Duodenal mucosa (tissue), 2 donors: ENCODE measurements around the gene TFCP2L1.

Experiments used
- H3K27ac ChIP-seq: one replicate; pipeline ENCODE4 v1.7.0; 2013; ENCODE audit warnings: low read depth, low read length
- H3K27me3 ChIP-seq, 2 donors: one replicate each; pipeline ENCODE4 v1.7.0; 2013; ENCODE audit warnings: low read length in 2 of 2, control low read depth in 1 of 2; ENCODE audit not compliant: insufficient read depth in 2 of 2, control insufficient read depth in 1 of 2
- H3K36me3 ChIP-seq, 2 donors: one replicate each; pipeline ENCODE4 v1.7.0; 2013; ENCODE audit warnings: low read length in 2 of 2, control low read depth in 1 of 2; ENCODE audit not compliant: insufficient read depth in 2 of 2, control insufficient read depth in 1 of 2
- H3K4me1 ChIP-seq, 2 donors: one replicate each; pipeline ENCODE4 v1.7.0; 2013; ENCODE audit warnings: low read length in 2 of 2, control low read depth in 1 of 2; ENCODE audit not compliant: insufficient read depth in 2 of 2, control insufficient read depth in 1 of 2
- H3K4me3 ChIP-seq, 2 donors: one replicate each; pipeline ENCODE4 v1.7.0; 2013; ENCODE audit warnings: low read length in 2 of 2, low read depth in 1 of 2
- H3K9ac ChIP-seq, 2 donors: one replicate each; pipeline ENCODE4 v1.7.0; 2013; ENCODE audit warnings: low read length in 2 of 2, low read depth in 1 of 2
- H3K9me3 ChIP-seq, 2 donors: one replicate each; pipeline ENCODE4 v1.7.0; 2013; ENCODE audit warnings: low read length in 2 of 2, control low read depth in 1 of 2; ENCODE audit not compliant: control insufficient read depth in 1 of 2

The TFCP2L1 gene

GRCh38 chr2:121297217-121297830 is 12.3 kb upstream of the TFCP2L1 start:
- H3K4me3 ChIP-seq, result no peak overlapping the region
- H3K36me3 ChIP-seq, result no peaks in the 10 kb centered on the region
- no peak overlapping the region for H3K27ac ChIP-seq
- peaks cover 4% of the 10 kb centered on the region in 2 donors for H3K4me1 ChIP-seq
- no peaks in the 10 kb centered on the region for H3K9me3 ChIP-seq
- peaks cover 5% of the 10 kb centered on the region in 2 donors for H3K27me3 ChIP-seq
- H3K9ac ChIP-seq, result no peak overlapping the region

GRCh38 chr2:121295911-121296650 is 11.1 kb upstream of the TFCP2L1 start:
- H3K9me3 ChIP-seq, result no peaks in the 10 kb centered on the region
- H3K4me1 ChIP-seq, result peaks cover 4% of the 10 kb centered on the region in 2 donors
- no peak overlapping the region for H3K27ac ChIP-seq
- no peaks in the 10 kb centered on the region for H3K36me3 ChIP-seq
- no peak overlapping the region for H3K9ac ChIP-seq
- peaks cover 5% of the 10 kb centered on the region in 2 donors for H3K27me3 ChIP-seq
- H3K4me3 ChIP-seq, result no peak overlapping the region

GRCh38 chr2:121294881-121295840 is 10.2 kb upstream of the TFCP2L1 start:
- no peaks in the 10 kb centered on the region for H3K9me3 ChIP-seq
- peaks cover 5% of the 10 kb centered on the region in 2 donors for H3K27me3 ChIP-seq
- H3K36me3 ChIP-seq, result no peaks in the 10 kb centered on the region
- peaks cover 4% of the 10 kb centered on the region in 2 donors for H3K4me1 ChIP-seq
- H3K4me3 ChIP-seq, result no peak overlapping the region
- H3K9ac ChIP-seq, result no peak overlapping the region
- no peak overlapping the region for H3K27ac ChIP-seq

- peaks cover 4% of the 10 kb centered on the region in 2 donors for H3K4me1 ChIP-seq
- H3K9me3 ChIP-seq, result no peaks in the 10 kb centered on the region
- H3K9ac ChIP-seq, result no peak overlapping the region
- no peak overlapping the region for H3K4me3 ChIP-seq
- H3K36me3 ChIP-seq, result no peaks in the 10 kb centered on the region
- H3K27me3 ChIP-seq, result peaks cover 5% of the 10 kb centered on the region in 2 donors
- no peak overlapping the region for H3K27ac ChIP-seq
These were observed 8.7 kb upstream of the TFCP2L1 start for GRCh38 chr2:121293450-121294325.

- Histone ChIP-seq H3K9ac (no peak overlapping the region), H3K27ac (no peak overlapping the region), H3K9me3 (no peaks in the 10 kb centered on the region), H3K36me3 (no peaks in the 10 kb centered on the region), H3K27me3 (peaks cover 0 to 11% of the 10 kb centered on the region in 2 donors), H3K4me3 (no peak overlapping the region), H3K4me1 (peaks cover 4% of the 10 kb centered on the region in 2 donors)
These were observed 6.2 kb upstream of the TFCP2L1 start for GRCh38 chr2:121291251-121291580.

- H3K36me3 ChIP-seq, result no peaks in the 10 kb centered on the region
- peaks cover 4% of the 10 kb centered on the region in 2 donors for H3K4me1 ChIP-seq
- H3K4me3 ChIP-seq, result no peak overlapping the region
- H3K9me3 ChIP-seq, result no peaks in the 10 kb centered on the region
- H3K27me3 ChIP-seq, result peaks cover under 1 to 12% of the 10 kb centered on the region in 2 donors
- H3K9ac ChIP-seq, result no peak overlapping the region
- no peak overlapping the region for H3K27ac ChIP-seq
These were observed 4.3 kb upstream of the TFCP2L1 start for GRCh38 chr2:121289271-121289670.

- Histone ChIP-seq H3K4me1 (peaks cover 4% of the 10 kb centered on the region in 2 donors), H3K27me3 (peaks cover 6 to 18% of the 10 kb centered on the region in 2 donors), H3K36me3 (no peaks in the 10 kb centered on the region), H3K9ac (no peak overlapping the region), H3K27ac (no peak overlapping the region), H3K9me3 (no peaks in the 10 kb centered on the region), H3K4me3 (no peak overlapping the region)
These were observed 3.6 kb upstream of the TFCP2L1 start for GRCh38 chr2:121288454-121289231.

- Histone ChIP-seq H3K27me3 (peaks cover 13 to 25% of the 10 kb centered on the region in 2 donors), H3K27ac (no peak overlapping the region), H3K9ac (no peak overlapping the region), H3K9me3 (no peaks in the 10 kb centered on the region), H3K36me3 (no peaks in the 10 kb centered on the region), H3K4me3 (no peak overlapping the region), H3K4me1 (peaks cover under 1 to 5% of the 10 kb centered on the region in 2 donors)
These were observed 3.0 kb upstream of the TFCP2L1 start for GRCh38 chr2:121287956-121288355.
